CD4-positive, alpha-beta memory T cell (primary cell): ENCODE results near the gene AMFR. TPM values are rescaled to one million over a fixed set of nuclear protein-coding genes. Genes with fewer than 3 reads are reported as not detected.

Source experiments
- CTCF ChIA-PET: fragments of 350-600 bp; sonication (Branson Sonifier 250); formaldehyde crosslinking; loops from one replicate; lab custom pipeline; 2021; ENCODE audit warnings: inconsistent platforms; ENCODE audit not compliant: partially characterized antibody; lab: Charles Lee
- POLR2A ChIA-PET: fragments of 350-600 bp; sonication (Branson Sonifier 250); formaldehyde crosslinking; loops from one replicate; lab custom pipeline; 2021; ENCODE audit not compliant: partially characterized antibody; lab: Charles Lee
- DNase-seq, 5 donors: peaks; one replicate each; pipeline versions ENCODE4 v3.0.0 to v3.0.0-alpha.2; 2020 to 2022; ENCODE audit warnings: mixed read lengths in 1 of 5
- H3K27ac ChIP-seq: one replicate; pipeline ENCODE4 v1.7.0; 2013; ENCODE audit warnings: low read depth, low read length
- H3K27me3 ChIP-seq: 2 replicates; pipeline ENCODE4 v1.7.0; 2013; ENCODE audit warnings: mild to moderate bottlenecking, low read length, moderate library complexity; ENCODE audit not compliant: insufficient read depth
- H3K36me3 ChIP-seq: 2 replicates; pipeline ENCODE4 v1.7.0; 2013; ENCODE audit warnings: mild to moderate bottlenecking, low read length, moderate library complexity; ENCODE audit not compliant: insufficient read depth
- H3K4me1 ChIP-seq: 2 replicates; pipeline ENCODE4 v1.7.0; 2013; ENCODE audit warnings: mild to moderate bottlenecking, low read length, moderate library complexity; ENCODE audit not compliant: insufficient read depth
- H3K4me3 ChIP-seq, 2 donors: one replicate each; pipeline ENCODE4 v1.7.0; 2013; ENCODE audit warnings: low read length in 2 of 2, mild to moderate bottlenecking in 1 of 2
- H3K9me3 ChIP-seq, 2 donors: one replicate each; pipeline ENCODE4 v1.7.0; 2013; ENCODE audit warnings: low read length in 2 of 2, control low read depth in 1 of 2; ENCODE audit not compliant: control insufficient read depth in 1 of 2
- H3K27ac Mint-ChIP-seq, 7 donors: one replicate each; pipeline ENCODE4 v1.8.0; 2020 to 2021; ENCODE audit warnings: mixed read lengths in 7 of 7, mild to moderate bottlenecking in 6 of 7, inconsistent platforms in 3 of 7, moderate library complexity in 3 of 7
- H3K27me3 Mint-ChIP-seq, 2 donors: one replicate each; pipeline ENCODE4 v1.8.0; 2020 to 2021; ENCODE audit warnings: mixed read lengths in 2 of 2
- H3K36me3 Mint-ChIP-seq, 2 donors: one replicate each; pipeline ENCODE4 v1.8.0; 2020 to 2021; ENCODE audit warnings: mixed read lengths in 2 of 2, inconsistent platforms in 1 of 2, mild to moderate bottlenecking in 1 of 2
- H3K4me1 Mint-ChIP-seq, 4 donors: one replicate each; pipeline ENCODE4 v1.8.0; 2020 to 2021; ENCODE audit warnings: mixed read lengths in 4 of 4, mild to moderate bottlenecking in 1 of 4
- H3K4me3 Mint-ChIP-seq, 8 donors: one replicate each; pipeline ENCODE4 v1.8.0; 2020 to 2021; ENCODE audit warnings: mixed read lengths in 8 of 8, mild to moderate bottlenecking in 7 of 8, moderate library complexity in 6 of 8, inconsistent platforms in 3 of 8
- H3K9me3 Mint-ChIP-seq, 8 donors: one replicate each; pipeline ENCODE4 v1.8.0; 2020 to 2021; ENCODE audit warnings: mixed read lengths in 8 of 8, mild to moderate bottlenecking in 5 of 8, inconsistent platforms in 3 of 8, moderate library complexity in 1 of 8
- intact Hi-C: fragments of 100-400 bp; cut with micrococcal nuclease; formaldehyde crosslinking; loops from one replicate; pipeline ENCODE4 v1.15.1; 2023
- polyA plus RNA-seq, 2 donors: library from polyadenylated mRNA; unstranded; fragments of 300-500 nt; fragmentation: Illumina TruSeq; gene quantifications; one replicate each; pipeline ENCODE4 v1.2.3, GENCODE V29; 2021
- total RNA-seq, 2 experiments: library from RNA; stranded (reverse); gene quantifications; one replicate each; pipeline ENCODE4 v1.2.3, GENCODE V29; 2021

AMFR gene
- total and polyA plus RNA-seq, 4 experiments from 2014 or later: 45.7 to 67.6 (median 60.4) TPM

DNA sequence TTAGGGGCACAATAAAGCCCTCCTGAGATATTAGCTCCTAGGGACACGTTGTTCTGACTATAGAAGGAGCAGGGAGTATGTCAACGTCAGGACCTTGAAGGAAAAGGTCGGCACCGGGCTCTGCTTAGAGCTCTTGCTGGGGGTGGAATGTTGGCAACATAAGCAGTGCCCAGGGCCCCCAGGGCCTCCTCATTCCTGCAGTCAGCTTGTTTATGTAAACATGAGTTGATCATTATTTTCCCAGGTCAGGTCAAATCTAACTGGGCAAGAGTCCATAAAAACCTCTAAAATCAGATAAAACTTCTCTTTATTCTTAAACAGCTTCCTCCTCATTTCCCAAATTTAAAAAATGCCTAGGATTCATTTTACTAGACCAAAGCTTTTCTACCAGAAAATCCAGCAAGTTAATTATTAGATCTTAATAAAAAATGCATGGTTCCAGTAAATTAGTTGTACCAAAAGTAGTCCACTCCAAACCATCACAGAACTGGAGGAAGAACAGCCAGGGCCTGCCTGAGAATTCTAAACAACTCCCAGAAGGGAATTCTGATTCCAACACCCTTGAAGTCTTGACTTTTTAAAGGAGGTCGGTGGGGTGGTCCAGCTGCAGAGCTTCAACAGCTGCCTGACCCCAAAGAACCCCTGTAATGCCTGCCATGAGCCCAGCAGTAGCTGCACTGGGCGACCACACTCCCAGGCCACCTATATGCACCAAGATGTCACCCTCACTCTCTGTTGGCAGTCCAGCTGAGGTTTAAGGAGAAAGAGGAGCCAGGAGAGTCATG is 54.3 kb downstream of the AMFR start:
- peak overlapping the region in 3 of 7 donors; percentile 5 to 83 (median 57) for H3K27ac Mint-ChIP-seq
- H3K27me3 Mint-ChIP-seq: no peaks in the 10 kb centered on the region
- peaks cover 13 to 25% (median 16%) of the 10 kb centered on the region in 4 donors for H3K4me1 Mint-ChIP-seq
- Histone ChIP-seq H3K4me3 (no peak overlapping the region), H3K9me3 (no peaks in the 10 kb centered on the region), H3K27ac (no peak overlapping the region), H3K27me3 (no peaks in the 10 kb centered on the region), H3K4me1 (peaks cover 12% of the 10 kb centered on the region), H3K36me3 (peaks cover 29% of the 10 kb centered on the region)
- H3K36me3 Mint-ChIP-seq: peaks cover 29 to 50% of the 10 kb centered on the region in 2 donors
- POLR2A ChIA-PET: no interaction called here
- H3K9me3 Mint-ChIP-seq: no peaks in the 10 kb centered on the region
- intact Hi-C loops: no loop called here
- CTCF ChIA-PET: interaction anchor here (1.3 to 1.8 kb wide), 3 partner anchors 10 to 331 kb away, joined by 3 to 8 read pairs (median 3); no protein-coding TSS in a partner anchor
- DNase-seq: no peak
- H3K4me3 Mint-ChIP-seq: no peak overlapping the region

DNA sequence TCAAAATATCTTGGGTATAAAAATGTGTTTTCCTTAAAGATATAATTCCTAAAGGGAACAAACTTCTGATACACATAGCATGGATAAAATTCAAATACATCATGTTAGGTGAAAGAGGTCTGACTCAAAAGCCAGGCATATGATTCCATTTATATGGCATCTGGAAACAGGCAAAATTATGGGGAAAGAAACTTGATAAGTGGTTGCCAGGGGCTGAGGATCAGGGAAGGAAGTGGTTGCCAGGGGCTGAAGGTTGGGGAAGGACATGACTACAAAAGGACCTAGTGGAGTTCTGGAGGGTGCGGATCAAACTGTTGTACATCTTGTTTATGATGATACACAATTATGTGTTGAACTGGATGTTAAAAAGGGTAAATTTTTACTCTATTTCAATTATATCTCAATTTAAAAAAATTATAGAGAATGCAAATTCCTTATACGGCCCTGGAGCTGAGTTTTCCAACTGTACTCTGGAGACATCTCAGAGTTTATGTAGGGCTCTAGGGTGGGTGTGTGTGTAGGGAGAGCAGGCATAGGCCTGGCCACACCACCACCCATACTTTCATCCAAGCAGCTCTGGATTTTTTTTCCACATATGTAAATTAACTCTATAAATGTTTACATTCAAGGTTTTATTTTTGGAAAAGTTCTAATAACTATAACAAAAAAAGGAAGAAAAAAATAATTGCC is 55.0 kb downstream of the AMFR start:
- ChIA-PET CTCF (interaction anchor here (1.3 to 1.8 kb wide), 3 partner anchors 11 to 331 kb away, joined by 3 to 8 read pairs (median 3); no protein-coding TSS in a partner anchor), POLR2A (no interaction called here)
- Mint-ChIP-seq H3K36me3 (peaks cover 28 to 54% of the 10 kb centered on the region in 2 donors), H3K27ac (peak overlapping the region in 5 of 7 donors; percentile 3 to 70 (median 62)), H3K4me3 (no peak overlapping the region), H3K27me3 (no peaks in the 10 kb centered on the region), H3K4me1 (peaks cover 13 to 25% (median 15%) of the 10 kb centered on the region in 4 donors), H3K9me3 (no peaks in the 10 kb centered on the region)
- H3K9me3 ChIP-seq: no peaks in the 10 kb centered on the region
- no peak overlapping the region for H3K27ac ChIP-seq
- intact Hi-C loops: no loop called here
- peaks cover 12% of the 10 kb centered on the region for H3K4me1 ChIP-seq
- no peak overlapping the region for H3K4me3 ChIP-seq
- H3K36me3 ChIP-seq: peaks cover 29% of the 10 kb centered on the region
- DNase-seq: no peak
- no peaks in the 10 kb centered on the region for H3K27me3 ChIP-seq

DNA sequence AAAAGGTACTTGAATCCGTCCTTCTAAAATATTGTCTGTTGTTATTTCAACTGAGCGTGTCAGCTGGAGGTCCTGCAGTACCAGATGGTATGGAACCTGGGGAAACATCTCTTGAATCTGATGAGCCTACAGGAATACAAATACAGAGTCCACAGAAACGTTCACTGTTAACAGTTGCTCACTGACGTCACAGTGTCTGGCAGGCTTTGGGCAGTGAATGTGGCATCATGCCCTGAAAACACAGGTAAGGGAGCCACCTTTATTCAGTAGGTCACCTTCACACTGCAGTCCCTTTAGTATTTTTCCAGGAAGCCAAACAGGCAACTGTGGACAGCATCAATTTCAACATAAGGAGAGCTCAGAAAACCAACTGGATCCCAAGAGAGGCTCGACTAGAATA is 56.1 kb downstream of the AMFR start:
- Histone ChIP-seq H3K9me3 (no peaks in the 10 kb centered on the region), H3K36me3 (peaks cover 36% of the 10 kb centered on the region), H3K27me3 (no peaks in the 10 kb centered on the region), H3K4me1 (peaks cover 12% of the 10 kb centered on the region), H3K27ac (no peak overlapping the region), H3K4me3 (no peak overlapping the region)
- POLR2A ChIA-PET: no interaction called here
- intact Hi-C loops: no loop called here
- H3K36me3 Mint-ChIP-seq: peaks cover 23 to 61% of the 10 kb centered on the region in 2 donors
- no peaks in the 10 kb centered on the region for H3K9me3 Mint-ChIP-seq
- no peak for DNase-seq
- H3K27ac Mint-ChIP-seq: no peak overlapping the region
- H3K4me3 Mint-ChIP-seq: no peak overlapping the region
- CTCF ChIA-PET: interaction anchor here (1.0 kb wide), 1 partner anchor 13 kb away, joined by 3 read pairs; no protein-coding TSS in a partner anchor
- H3K27me3 Mint-ChIP-seq: no peaks in the 10 kb centered on the region
- peaks cover 11 to 25% (median 15%) of the 10 kb centered on the region in 4 donors for H3K4me1 Mint-ChIP-seq

DNA sequence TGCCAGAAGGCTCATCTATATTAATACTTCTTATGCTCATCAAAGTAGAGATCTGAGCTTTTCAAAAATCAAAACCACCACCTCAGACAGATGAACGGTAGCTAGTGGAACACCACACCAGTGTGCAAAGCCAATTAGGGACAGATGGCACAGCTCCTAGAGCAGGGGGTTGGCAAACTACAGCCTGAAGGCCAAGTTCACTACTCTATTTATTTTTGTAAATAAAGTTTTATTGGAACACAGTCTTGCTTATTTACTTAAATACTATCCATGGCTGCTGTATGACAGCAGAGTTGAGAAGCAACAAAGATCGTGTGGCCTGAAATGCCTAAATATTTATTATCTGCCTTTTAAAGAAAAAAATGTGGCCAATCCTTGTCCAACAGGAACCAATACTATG is 56.8 kb downstream of the AMFR start:
- no peaks in the 10 kb centered on the region for H3K27me3 ChIP-seq
- no peak overlapping the region for H3K4me3 ChIP-seq
- POLR2A ChIA-PET: no interaction called here
- Mint-ChIP-seq H3K27me3 (no peaks in the 10 kb centered on the region), H3K36me3 (peaks cover 21 to 64% of the 10 kb centered on the region in 2 donors), H3K4me3 (no peak overlapping the region), H3K27ac (no peak overlapping the region), H3K9me3 (no peaks in the 10 kb centered on the region), H3K4me1 (peaks cover 10 to 24% (median 14%) of the 10 kb centered on the region in 4 donors)
- H3K9me3 ChIP-seq: no peaks in the 10 kb centered on the region
- intact Hi-C loops: no loop called here
- CTCF ChIA-PET: no interaction called here
- peaks cover 12% of the 10 kb centered on the region for H3K4me1 ChIP-seq
- peaks cover 43% of the 10 kb centered on the region for H3K36me3 ChIP-seq
- no peak for DNase-seq
- no peak overlapping the region for H3K27ac ChIP-seq

DNA sequence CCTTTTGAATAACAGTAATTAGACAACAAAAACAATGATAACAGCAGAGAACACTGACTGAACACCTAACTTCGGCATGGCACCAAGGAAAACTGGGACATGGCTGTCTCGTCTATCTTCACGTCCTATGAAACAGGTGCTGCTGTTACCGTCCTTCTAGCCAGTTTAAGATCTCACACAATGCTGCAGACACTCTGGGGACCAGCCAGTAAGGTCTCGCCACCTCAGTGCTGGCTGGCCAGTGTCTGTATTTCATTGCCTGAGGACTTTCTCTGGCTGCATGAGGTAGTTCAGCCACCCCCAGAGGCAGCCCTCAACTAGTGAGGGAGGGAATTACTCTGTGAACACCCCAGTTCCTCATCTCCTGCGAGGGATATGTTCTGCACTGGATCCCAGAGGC is 57.6 kb downstream of the AMFR start:
- H3K27ac Mint-ChIP-seq: peak overlapping the region in 2 of 7 donors; percentile 37 to 46
- intact Hi-C loops: no loop called here
- H3K4me3 Mint-ChIP-seq: no peak overlapping the region
- no peaks in the 10 kb centered on the region for H3K9me3 Mint-ChIP-seq
- ChIA-PET POLR2A (no interaction called here), CTCF (no interaction called here)
- no peaks in the 10 kb centered on the region for H3K27me3 ChIP-seq
- peaks cover 51% of the 10 kb centered on the region for H3K36me3 ChIP-seq
- peaks cover 7 to 16% (median 10%) of the 10 kb centered on the region in 4 donors for H3K4me1 Mint-ChIP-seq
- H3K9me3 ChIP-seq: no peaks in the 10 kb centered on the region
- DNase-seq: no peak
- H3K4me1 ChIP-seq: peaks cover 12% of the 10 kb centered on the region
- no peak overlapping the region for H3K27ac ChIP-seq
- H3K4me3 ChIP-seq: no peak overlapping the region
- peaks cover 19 to 69% of the 10 kb centered on the region in 2 donors for H3K36me3 Mint-ChIP-seq
- no peaks in the 10 kb centered on the region for H3K27me3 Mint-ChIP-seq

DNA sequence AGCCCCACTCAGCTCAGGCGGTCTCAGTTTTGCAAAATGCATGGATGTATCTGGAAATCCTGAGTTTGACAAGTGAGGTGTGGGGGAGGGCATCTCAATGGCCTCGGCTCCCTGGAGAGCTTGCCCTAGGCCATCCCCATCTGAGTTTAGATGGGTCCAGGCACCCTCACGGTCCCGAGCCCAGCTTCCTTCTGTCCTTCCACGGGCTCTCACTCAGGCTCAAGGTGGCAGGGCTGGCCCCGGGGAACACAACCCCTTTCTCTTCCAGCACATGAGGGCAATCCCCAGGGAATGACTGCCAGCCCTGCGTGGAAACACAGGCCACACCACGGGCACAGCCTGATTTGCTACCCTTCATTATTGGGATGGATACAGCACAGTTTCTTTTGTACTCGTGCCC is 58.4 kb downstream of the AMFR start:
- peaks cover 21 to 73% of the 10 kb centered on the region in 2 donors for H3K36me3 Mint-ChIP-seq
- no peak overlapping the region for H3K27ac Mint-ChIP-seq
- Histone ChIP-seq H3K9me3 (no peaks in the 10 kb centered on the region), H3K4me1 (peaks cover 5% of the 10 kb centered on the region), H3K36me3 (peaks cover 58% of the 10 kb centered on the region), H3K4me3 (no peak overlapping the region), H3K27ac (no peak overlapping the region), H3K27me3 (no peaks in the 10 kb centered on the region)
- no peak overlapping the region for H3K4me3 Mint-ChIP-seq
- no peaks in the 10 kb centered on the region for H3K27me3 Mint-ChIP-seq
- no peak for DNase-seq
- H3K9me3 Mint-ChIP-seq: no peaks in the 10 kb centered on the region
- ChIA-PET CTCF (no interaction called here), POLR2A (no interaction called here)
- H3K4me1 Mint-ChIP-seq: peaks cover 1 to 8% (median 3%) of the 10 kb centered on the region in 4 donors
- intact Hi-C loops: no loop called here

DNA sequence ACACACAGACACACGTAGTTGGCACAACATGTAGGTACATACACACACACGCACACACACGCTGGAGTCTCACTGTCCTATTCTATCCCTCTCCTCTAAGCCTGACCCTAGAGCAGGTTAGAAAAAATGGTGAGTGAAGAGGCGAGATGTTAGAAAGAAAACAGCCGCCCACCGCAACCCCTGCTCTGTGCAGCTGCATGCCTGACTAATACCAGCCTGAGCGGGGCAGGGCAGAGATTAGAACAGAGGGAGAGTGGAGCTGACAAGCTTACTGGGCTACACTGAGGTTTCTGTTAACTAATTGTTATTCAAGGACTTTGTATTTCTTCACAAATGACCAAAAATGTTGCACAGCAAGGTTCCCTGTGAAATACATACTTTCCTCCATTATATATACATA is 59.8 kb downstream of the AMFR start:
- H3K9me3 ChIP-seq: no peaks in the 10 kb centered on the region
- H3K4me3 ChIP-seq: no peak overlapping the region
- POLR2A ChIA-PET: no interaction called here
- Mint-ChIP-seq H3K9me3 (no peaks in the 10 kb centered on the region), H3K27ac (no peak overlapping the region), H3K36me3 (peaks cover 24 to 79% of the 10 kb centered on the region in 2 donors), H3K4me3 (no peak overlapping the region), H3K27me3 (no peaks in the 10 kb centered on the region), H3K4me1 (no peaks in the 10 kb centered on the region)
- no peak for DNase-seq
- H3K36me3 ChIP-seq: peaks cover 58% of the 10 kb centered on the region
- intact Hi-C loops: no loop called here
- CTCF ChIA-PET: interaction anchor here (1.5 kb wide), 1 partner anchor 9 kb away, joined by 5 read pairs; no protein-coding TSS in a partner anchor
- H3K27me3 ChIP-seq: no peaks in the 10 kb centered on the region
- no peak overlapping the region for H3K27ac ChIP-seq
- H3K4me1 ChIP-seq: no peaks in the 10 kb centered on the region
